ENCODE results near the gene FZD2. TPM values are rescaled to one million over a fixed set of nuclear protein-coding genes. Genes with fewer than 3 reads are reported as not detected.

FZD2 gene
- total and polyA plus RNA-seq, 4 donors: 0.37 to 0.61 (median 0.42) TPM; not detected in 1

DNA sequence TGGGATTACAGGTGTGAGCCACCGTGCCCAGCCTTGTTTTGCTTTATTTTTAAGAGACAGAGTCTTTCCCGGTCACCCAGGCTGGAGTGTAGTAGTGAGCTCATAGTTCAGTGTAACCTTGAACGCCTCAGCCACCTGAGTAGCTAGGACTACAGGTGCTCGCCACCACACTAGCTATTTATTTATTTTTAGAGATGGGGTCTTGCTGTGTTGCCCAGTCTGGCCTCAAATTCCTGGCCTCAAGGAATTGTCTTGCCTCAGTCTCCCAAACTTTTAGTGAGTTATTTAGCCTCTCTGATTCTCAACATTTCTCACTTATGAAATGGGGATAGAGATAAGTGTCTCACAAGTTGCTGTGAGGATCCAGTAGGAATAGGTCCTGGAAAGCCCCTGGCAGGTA lies 21.7 kb downstream of the FZD2 start:
- DNase-seq (ENCODE audit: low spot score): no peak
- no peak for TF ChIP-seq HNF4A (conservative IDR thresholded peaks at IDR 0.05)
- TF ChIP-seq FOXA2 (IDR thresholded peaks at IDR 0.05): no peak
- no peak for TF ChIP-seq YY1 (IDR thresholded peaks at IDR 0.05)
- no peak for TF ChIP-seq ZBTB33 (IDR thresholded peaks at IDR 0.05)
- TF ChIP-seq GABPA (IDR thresholded peaks at IDR 0.05 in 1 of 2, conservative IDR thresholded peaks at IDR 0.05 in 1 of 2): no peak
- no peak for TF ChIP-seq EGR1 (IDR thresholded peaks at IDR 0.05; ENCODE audit: low read depth in 2 of 2)
- H3K4me1 ChIP-seq (ENCODE audit: control insufficient read depth in 4 of 4, insufficient read depth in 4 of 4, low read length in 3 of 4): no peaks in the 10 kb centered on the region
- peaks cover 0 to 6% (median under 1%) of the 10 kb centered on the region in 4 donors for H3K27me3 ChIP-seq (ENCODE audit: control insufficient read depth in 4 of 4, insufficient read depth in 4 of 4, low read length in 3 of 4)
- no peak overlapping the region for H3K27ac ChIP-seq (ENCODE audit: low read depth in 1 of 2, low read length in 2 of 2)
- no peaks in the 10 kb centered on the region for H3K36me3 ChIP-seq (ENCODE audit: control insufficient read depth in 4 of 4, insufficient read depth in 3 of 4, low read depth in 1 of 4, low read length in 3 of 4)
- no peak overlapping the region for H3K4me3 ChIP-seq (ENCODE audit: low read depth in 1 of 3, low read length in 3 of 3)
- H3K9ac ChIP-seq (ENCODE audit: low read depth in 1 of 2, low read length in 2 of 2): no peak overlapping the region
- no peaks in the 10 kb centered on the region for H3K9me3 ChIP-seq (ENCODE audit: control insufficient read depth in 4 of 4, low read length in 3 of 4)
- WGBS: 63% methylated on average over 4 of the region's 4 CpGs

DNA sequence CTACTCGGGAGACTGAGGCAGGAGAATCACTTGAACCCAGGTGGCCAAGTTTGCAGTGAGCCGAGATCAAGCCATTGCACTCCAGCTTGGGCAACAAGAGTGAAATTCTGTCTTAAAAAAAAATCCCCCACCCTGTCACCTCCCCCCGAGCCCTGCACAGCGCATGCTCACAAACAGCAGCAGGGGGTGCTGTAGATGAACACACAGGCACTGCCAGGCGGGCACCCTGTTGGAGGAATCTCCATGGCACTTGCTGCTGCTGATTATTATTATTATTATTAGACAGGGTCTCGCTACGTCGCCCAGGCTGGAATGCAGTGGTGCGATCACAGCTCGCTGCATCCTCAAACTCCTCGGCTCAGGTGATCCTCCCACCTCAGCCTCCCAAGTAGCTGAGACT lies 24.6 kb downstream of the FZD2 start:
- no peaks in the 10 kb centered on the region for H3K4me1 ChIP-seq (ENCODE audit: control insufficient read depth in 4 of 4, insufficient read depth in 4 of 4, low read length in 3 of 4)
- H3K27ac ChIP-seq (ENCODE audit: low read depth in 1 of 2, low read length in 2 of 2): no peak overlapping the region
- peaks cover 0 to 3% (median under 1%) of the 10 kb centered on the region in 4 donors for H3K27me3 ChIP-seq (ENCODE audit: control insufficient read depth in 4 of 4, insufficient read depth in 4 of 4, low read length in 3 of 4)
- TF ChIP-seq SP1 (IDR thresholded peaks at IDR 0.05): no peak
- no peak for TF ChIP-seq HNF4A (conservative IDR thresholded peaks at IDR 0.05)
- no peak for TF ChIP-seq FOXA1 (IDR thresholded peaks at IDR 0.05)
- 76% methylated on average over 11 of the region's 11 CpGs for WGBS
- no peak overlapping the region for H3K4me3 ChIP-seq (ENCODE audit: low read depth in 1 of 3, low read length in 3 of 3)
- H3K9me3 ChIP-seq (ENCODE audit: control insufficient read depth in 4 of 4, low read length in 3 of 4): no peaks in the 10 kb centered on the region
- H3K36me3 ChIP-seq (ENCODE audit: control insufficient read depth in 4 of 4, insufficient read depth in 3 of 4, low read depth in 1 of 4, low read length in 3 of 4): no peaks in the 10 kb centered on the region
- no peak overlapping the region for H3K9ac ChIP-seq (ENCODE audit: low read depth in 1 of 2, low read length in 2 of 2)
- no peak for DNase-seq (ENCODE audit: low spot score)

GRCh38 chr17:44584443-44584842 lies 27.2 kb downstream of the FZD2 start:
- WGBS: 89% methylated on average over 13 of the region's 13 CpGs
- DNase-seq (ENCODE audit: low spot score): no peak
- TF ChIP-seq, protein P1, sequence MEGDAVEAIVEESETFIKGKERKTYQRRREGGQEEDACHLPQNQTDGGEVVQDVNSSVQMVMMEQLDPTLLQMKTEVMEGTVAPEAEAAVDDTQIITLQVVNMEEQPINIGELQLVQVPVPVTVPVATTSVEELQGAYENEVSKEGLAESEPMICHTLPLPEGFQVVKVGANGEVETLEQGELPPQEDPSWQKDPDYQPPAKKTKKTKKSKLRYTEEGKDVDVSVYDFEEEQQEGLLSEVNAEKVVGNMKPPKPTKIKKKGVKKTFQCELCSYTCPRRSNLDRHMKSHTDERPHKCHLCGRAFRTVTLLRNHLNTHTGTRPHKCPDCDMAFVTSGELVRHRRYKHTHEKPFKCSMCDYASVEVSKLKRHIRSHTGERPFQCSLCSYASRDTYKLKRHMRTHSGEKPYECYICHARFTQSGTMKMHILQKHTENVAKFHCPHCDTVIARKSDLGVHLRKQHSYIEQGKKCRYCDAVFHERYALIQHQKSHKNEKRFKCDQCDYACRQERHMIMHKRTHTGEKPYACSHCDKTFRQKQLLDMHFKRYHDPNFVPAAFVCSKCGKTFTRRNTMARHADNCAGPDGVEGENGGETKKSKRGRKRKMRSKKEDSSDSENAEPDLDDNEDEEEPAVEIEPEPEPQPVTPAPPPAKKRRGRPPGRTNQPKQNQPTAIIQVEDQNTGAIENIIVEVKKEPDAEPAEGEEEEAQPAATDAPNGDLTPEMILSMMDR (IDR thresholded peaks at IDR 0.05; ENCODE audit: low read depth, low read length, missing input control): no peak
- TF ChIP-seq HNF4A (conservative IDR thresholded peaks at IDR 0.05) (no peak), NR2F2 (IDR thresholded peaks at IDR 0.05) (no peak), FOXA1 (IDR thresholded peaks at IDR 0.05) (no peak), RXRA (IDR thresholded peaks at IDR 0.05) (no peak), YY1 (IDR thresholded peaks at IDR 0.05) (no peak), MAX (IDR thresholded peaks at IDR 0.05) (no peak), RAD21 (IDR thresholded peaks at IDR 0.05) (no peak), JUND (IDR thresholded peaks at IDR 0.05) (no peak), HNF4G (IDR thresholded peaks at IDR 0.05) (no peak), ZBTB33 (IDR thresholded peaks at IDR 0.05) (no peak), GABPA (IDR thresholded peaks at IDR 0.05 in 1 of 2, conservative IDR thresholded peaks at IDR 0.05 in 1 of 2) (no peak), FOXA2 (IDR thresholded peaks at IDR 0.05) (no peak), SP1 (IDR thresholded peaks at IDR 0.05) (no peak)
- TF ChIP-seq, protein P2, sequence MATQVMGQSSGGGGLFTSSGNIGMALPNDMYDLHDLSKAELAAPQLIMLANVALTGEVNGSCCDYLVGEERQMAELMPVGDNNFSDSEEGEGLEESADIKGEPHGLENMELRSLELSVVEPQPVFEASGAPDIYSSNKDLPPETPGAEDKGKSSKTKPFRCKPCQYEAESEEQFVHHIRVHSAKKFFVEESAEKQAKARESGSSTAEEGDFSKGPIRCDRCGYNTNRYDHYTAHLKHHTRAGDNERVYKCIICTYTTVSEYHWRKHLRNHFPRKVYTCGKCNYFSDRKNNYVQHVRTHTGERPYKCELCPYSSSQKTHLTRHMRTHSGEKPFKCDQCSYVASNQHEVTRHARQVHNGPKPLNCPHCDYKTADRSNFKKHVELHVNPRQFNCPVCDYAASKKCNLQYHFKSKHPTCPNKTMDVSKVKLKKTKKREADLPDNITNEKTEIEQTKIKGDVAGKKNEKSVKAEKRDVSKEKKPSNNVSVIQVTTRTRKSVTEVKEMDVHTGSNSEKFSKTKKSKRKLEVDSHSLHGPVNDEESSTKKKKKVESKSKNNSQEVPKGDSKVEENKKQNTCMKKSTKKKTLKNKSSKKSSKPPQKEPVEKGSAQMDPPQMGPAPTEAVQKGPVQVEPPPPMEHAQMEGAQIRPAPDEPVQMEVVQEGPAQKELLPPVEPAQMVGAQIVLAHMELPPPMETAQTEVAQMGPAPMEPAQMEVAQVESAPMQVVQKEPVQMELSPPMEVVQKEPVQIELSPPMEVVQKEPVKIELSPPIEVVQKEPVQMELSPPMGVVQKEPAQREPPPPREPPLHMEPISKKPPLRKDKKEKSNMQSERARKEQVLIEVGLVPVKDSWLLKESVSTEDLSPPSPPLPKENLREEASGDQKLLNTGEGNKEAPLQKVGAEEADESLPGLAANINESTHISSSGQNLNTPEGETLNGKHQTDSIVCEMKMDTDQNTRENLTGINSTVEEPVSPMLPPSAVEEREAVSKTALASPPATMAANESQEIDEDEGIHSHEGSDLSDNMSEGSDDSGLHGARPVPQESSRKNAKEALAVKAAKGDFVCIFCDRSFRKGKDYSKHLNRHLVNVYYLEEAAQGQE (IDR thresholded peaks at IDR 0.05): no peak
- Histone ChIP-seq H3K4me3 (ENCODE audit: low read depth in 1 of 3, low read length in 3 of 3) (no peak overlapping the region), H3K27ac (ENCODE audit: low read depth in 1 of 2, low read length in 2 of 2) (no peak overlapping the region), H3K9me3 (ENCODE audit: control insufficient read depth in 4 of 4, low read length in 3 of 4) (no peaks in the 10 kb centered on the region), H3K27me3 (ENCODE audit: control insufficient read depth in 4 of 4, insufficient read depth in 4 of 4, low read length in 3 of 4) (peaks cover 0 to 2% (median 0%) of the 10 kb centered on the region in 4 donors), H3K4me1 (ENCODE audit: control insufficient read depth in 4 of 4, insufficient read depth in 4 of 4, low read length in 3 of 4) (no peaks in the 10 kb centered on the region), H3K36me3 (ENCODE audit: control insufficient read depth in 4 of 4, insufficient read depth in 3 of 4, low read depth in 1 of 4, low read length in 3 of 4) (no peaks in the 10 kb centered on the region), H3K9ac (ENCODE audit: low read depth in 1 of 2, low read length in 2 of 2) (no peak overlapping the region)
